ENCODE measurements around the gene VDAC2. TPM values are rescaled to one million over a fixed set of nuclear protein-coding genes. Genes with fewer than 3 reads are reported as not detected.

Gene VDAC2
- total RNA-seq, 4 donors from 2014 or later: 57.6 to 119 (median 76.5) TPM

- Histone ChIP-seq H3K27ac (peak overlapping the region; percentile 38 to 59), H3K9me3 (no peaks in the 10 kb centered on the region), H3K27me3 (no peaks in the 10 kb centered on the region), H3K4me3 (no peak overlapping the region), H3K36me3 (no peaks in the 10 kb centered on the region), H3K4me1 (no peaks in the 10 kb centered on the region)
- peak; percentile 33 to 62 for DNase-seq
- TF ChIP-seq POLR2A (IDR thresholded peaks at IDR 0.05) (no peak), CTCF (IDR thresholded peaks at IDR 0.05) (no peak)
- intact Hi-C loops (cut with DNase I; ENCODE audit: low total_unique reads): loop anchor here (10.0 kb wide), 2 partner anchors 134 to 974 kb away; a partner anchor contains a TSS
Observed at GRCh38 chr10:75239096-75239790, 28.6 kb downstream of the VDAC2 start.

- Histone ChIP-seq H3K4me1 (no peaks in the 10 kb centered on the region), H3K27ac (no peak overlapping the region), H3K27me3 (no peaks in the 10 kb centered on the region), H3K36me3 (no peaks in the 10 kb centered on the region), H3K4me3 (no peak overlapping the region), H3K9me3 (no peaks in the 10 kb centered on the region)
- intact Hi-C loops (cut with DNase I; ENCODE audit: low total_unique reads): no loop called here
- no peak for TF ChIP-seq CTCF (IDR thresholded peaks at IDR 0.05)
- no peak for TF ChIP-seq POLR2A (IDR thresholded peaks at IDR 0.05)
- no peak for DNase-seq
Observed at GRCh38 chr10:75240329-75241076, 29.9 kb downstream of the VDAC2 start.

- H3K9me3 ChIP-seq: no peaks in the 10 kb centered on the region
- no peaks in the 10 kb centered on the region for H3K4me1 ChIP-seq
- H3K27me3 ChIP-seq: no peaks in the 10 kb centered on the region
- TF ChIP-seq POLR2A (IDR thresholded peaks at IDR 0.05) (no peak), CTCF (IDR thresholded peaks at IDR 0.05) (no peak)
- intact Hi-C loops (cut with DNase I; ENCODE audit: low total_unique reads): no loop called here
- H3K4me3 ChIP-seq: no peak overlapping the region
- no peak overlapping the region for H3K27ac ChIP-seq
- no peaks in the 10 kb centered on the region for H3K36me3 ChIP-seq
- no peak for DNase-seq
Observed at GRCh38 chr10:75243426-75243825, 32.8 kb downstream of the VDAC2 start.

- Histone ChIP-seq H3K27ac (no peak overlapping the region), H3K4me3 (no peak overlapping the region), H3K9me3 (no peaks in the 10 kb centered on the region), H3K36me3 (no peaks in the 10 kb centered on the region), H3K4me1 (no peaks in the 10 kb centered on the region), H3K27me3 (no peaks in the 10 kb centered on the region)
- no peak for DNase-seq
- no peak for TF ChIP-seq POLR2A (IDR thresholded peaks at IDR 0.05)
- TF ChIP-seq CTCF (IDR thresholded peaks at IDR 0.05): no peak
- intact Hi-C loops (cut with DNase I; ENCODE audit: low total_unique reads): no loop called here
Observed at GRCh38 chr10:75244487-75245353, 34.1 kb downstream of the VDAC2 start.
